Astrocyte (in vitro differentiated cells and primary cell): ENCODE data around the gene GRM5. TPM values are rescaled to one million over a fixed set of nuclear protein-coding genes. Genes with fewer than 3 reads are reported as not detected.

ENCODE experiments used
- DNase-seq: peaks from one replicate; pipeline ENCODE4 v3.0.0-alpha.2; 2010; ENCODE audit warnings: low read depth
- FAIRE-seq: peaks from 2 replicates; lab custom pipeline; 2011; peaks lifted over from hg19 to GRCh38; lab: Jason Lieb, UNC
- H2AFZ ChIP-seq: 2 replicates; pipeline ENCODE4 v1.6.0; 2012; ENCODE audit warnings: low read depth, low read length, inconsistent platforms
- H3K27ac ChIP-seq: 2 replicates; pipeline ENCODE4 v1.5.1; 2011; ENCODE audit warnings: low read depth, low read length, inconsistent platforms
- H3K27me3 ChIP-seq: 2 replicates; pipeline ENCODE4 v1.6.0; 2011; ENCODE audit warnings: low read length, inconsistent platforms; ENCODE audit not compliant: insufficient read depth
- H3K36me3 ChIP-seq: 2 replicates; pipeline ENCODE4 v1.5.1; 2011; ENCODE audit warnings: low read length, inconsistent platforms; ENCODE audit not compliant: insufficient read depth
- H3K4me1 ChIP-seq: 2 replicates; pipeline ENCODE4 v1.5.1; 2011; ENCODE audit warnings: low read length, inconsistent platforms; ENCODE audit not compliant: insufficient read depth
- H3K4me2 ChIP-seq: 2 replicates; pipeline ENCODE4 v1.6.0; 2012; ENCODE audit warnings: low read length, inconsistent platforms
- H3K4me3 ChIP-seq: 2 replicates; pipeline ENCODE4 v1.5.1; 2011; ENCODE audit warnings: low read depth, mild to moderate bottlenecking, low read length, inconsistent platforms; ENCODE audit not compliant: insufficient read depth
- H3K79me2 ChIP-seq: 2 replicates; pipeline ENCODE4 v1.6.0; 2012; ENCODE audit warnings: mild to moderate bottlenecking, low read length, inconsistent platforms; ENCODE audit not compliant: insufficient read depth
- H3K9ac ChIP-seq: 2 replicates; pipeline ENCODE4 v1.6.0; 2012; ENCODE audit warnings: mild to moderate bottlenecking, low read length, inconsistent platforms
- H3K9me3 ChIP-seq: 2 replicates; pipeline ENCODE4 v1.5.1; 2012; ENCODE audit warnings: low read depth, mild to moderate bottlenecking, low read length, inconsistent platforms; ENCODE audit not compliant: insufficient read depth
- H4K20me1 ChIP-seq: 2 replicates; pipeline ENCODE4 v1.6.0; 2012; ENCODE audit warnings: low read length, inconsistent platforms; ENCODE audit not compliant: insufficient read depth
- H3K27ac Mint-ChIP-seq: one replicate; pipeline ENCODE4 v1.8.0; 2021; ENCODE audit warnings: mild to moderate bottlenecking, mixed read lengths; ENCODE audit not compliant: unreplicated experiment
- H3K27me3 Mint-ChIP-seq: one replicate; pipeline ENCODE4 v1.8.0; 2021; ENCODE audit warnings: low read depth, mixed read lengths; ENCODE audit not compliant: unreplicated experiment
- H3K36me3 Mint-ChIP-seq: one replicate; pipeline ENCODE4 v1.8.0; 2021; ENCODE audit warnings: low read depth, mixed read lengths; ENCODE audit not compliant: unreplicated experiment
- H3K4me1 Mint-ChIP-seq: one replicate; pipeline ENCODE4 v1.8.0; 2021; ENCODE audit warnings: low read depth, mixed read lengths; ENCODE audit not compliant: unreplicated experiment
- H3K4me3 Mint-ChIP-seq: one replicate; pipeline ENCODE4 v1.8.0; 2021; ENCODE audit warnings: mild to moderate bottlenecking, moderate library complexity, mixed read lengths; ENCODE audit not compliant: unreplicated experiment
- H3K9me3 Mint-ChIP-seq: one replicate; pipeline ENCODE4 v1.8.0; 2021; ENCODE audit warnings: mild to moderate bottlenecking, mixed read lengths; ENCODE audit not compliant: unreplicated experiment
- EZH2 ChIP-seq: IDR thresholded peaks from 2 replicates; pipeline ENCODE4 v1.6.1; 2012; ENCODE audit warnings: mild to moderate bottlenecking, low read length, inconsistent platforms; ENCODE audit not compliant: insufficient read depth
- total RNA-seq: library from RNA; stranded (reverse); gene quantifications from 2 replicates; pipeline ENCODE4 v1.2.1, GENCODE V29; 2021
- TF ChIP-seq, protein P1 (sequence below): IDR thresholded peaks from 2 replicates; pipeline ENCODE4 v1.5.1; 2011; ENCODE audit warnings: low read depth, mild to moderate bottlenecking, inconsistent platforms, low read length, moderate library complexity; ENCODE audit not compliant: insufficient read depth

The GRM5 gene
- total RNA-seq, 1 donor from 2014 or later, result 0.30 TPM

DNA sequence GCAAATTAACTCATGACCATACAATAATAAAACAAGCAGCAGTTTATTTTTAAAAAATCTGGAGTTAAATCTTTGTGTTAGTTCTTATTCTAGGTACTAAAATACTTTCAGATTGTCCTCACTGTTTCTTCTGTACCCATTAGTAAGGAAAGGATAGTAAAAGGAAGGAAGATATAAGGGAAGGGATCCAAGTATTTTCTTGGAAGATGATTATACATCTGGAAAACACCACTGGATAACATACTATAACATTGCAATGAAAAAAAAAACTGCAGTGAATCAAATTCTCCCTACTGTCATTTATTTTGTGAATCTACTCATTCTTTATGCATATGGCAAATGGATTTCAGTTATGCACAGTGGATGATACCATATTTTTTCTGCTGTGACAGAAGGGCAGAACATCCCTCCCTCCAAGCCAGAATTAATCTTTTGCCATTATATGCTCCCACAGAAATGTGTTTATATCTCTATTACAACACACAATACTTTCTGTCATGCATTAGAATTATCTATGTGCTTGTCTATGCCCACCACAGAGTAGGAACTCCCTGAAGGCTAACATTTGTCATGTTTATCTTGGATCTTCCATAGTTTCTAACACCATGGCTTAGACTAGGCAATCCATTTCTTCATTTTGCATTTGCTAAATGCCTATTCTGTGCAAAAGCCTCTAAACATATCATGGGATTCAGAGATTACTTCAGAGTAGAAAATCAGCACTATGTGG lies 446.0 kb downstream of the GRM5 start:
- Mint-ChIP-seq H3K4me1 (no peaks in the 10 kb centered on the region), H3K9me3 (no peaks in the 10 kb centered on the region), H3K27me3 (no peaks in the 10 kb centered on the region), H3K36me3 (no peaks in the 10 kb centered on the region), H3K4me3 (no peak overlapping the region), H3K27ac (no peak overlapping the region)
- Histone ChIP-seq H3K9me3 (no peaks in the 10 kb centered on the region), H3K4me3 (no peak overlapping the region), H3K9ac (no peak overlapping the region), H2AFZ (no peak overlapping the region), H3K79me2 (no peaks in the 10 kb centered on the region), H3K27me3 (no peaks in the 10 kb centered on the region), H3K27ac (no peak overlapping the region), H4K20me1 (no peaks in the 10 kb centered on the region), H3K4me1 (no peaks in the 10 kb centered on the region), H3K4me2 (no peak overlapping the region), H3K36me3 (no peaks in the 10 kb centered on the region)
- DNase-seq (no peak), FAIRE-seq (no peak)
- no peak for TF ChIP-seq EZH2
- TF ChIP-seq, protein P1, sequence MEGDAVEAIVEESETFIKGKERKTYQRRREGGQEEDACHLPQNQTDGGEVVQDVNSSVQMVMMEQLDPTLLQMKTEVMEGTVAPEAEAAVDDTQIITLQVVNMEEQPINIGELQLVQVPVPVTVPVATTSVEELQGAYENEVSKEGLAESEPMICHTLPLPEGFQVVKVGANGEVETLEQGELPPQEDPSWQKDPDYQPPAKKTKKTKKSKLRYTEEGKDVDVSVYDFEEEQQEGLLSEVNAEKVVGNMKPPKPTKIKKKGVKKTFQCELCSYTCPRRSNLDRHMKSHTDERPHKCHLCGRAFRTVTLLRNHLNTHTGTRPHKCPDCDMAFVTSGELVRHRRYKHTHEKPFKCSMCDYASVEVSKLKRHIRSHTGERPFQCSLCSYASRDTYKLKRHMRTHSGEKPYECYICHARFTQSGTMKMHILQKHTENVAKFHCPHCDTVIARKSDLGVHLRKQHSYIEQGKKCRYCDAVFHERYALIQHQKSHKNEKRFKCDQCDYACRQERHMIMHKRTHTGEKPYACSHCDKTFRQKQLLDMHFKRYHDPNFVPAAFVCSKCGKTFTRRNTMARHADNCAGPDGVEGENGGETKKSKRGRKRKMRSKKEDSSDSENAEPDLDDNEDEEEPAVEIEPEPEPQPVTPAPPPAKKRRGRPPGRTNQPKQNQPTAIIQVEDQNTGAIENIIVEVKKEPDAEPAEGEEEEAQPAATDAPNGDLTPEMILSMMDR, result no peak

DNA sequence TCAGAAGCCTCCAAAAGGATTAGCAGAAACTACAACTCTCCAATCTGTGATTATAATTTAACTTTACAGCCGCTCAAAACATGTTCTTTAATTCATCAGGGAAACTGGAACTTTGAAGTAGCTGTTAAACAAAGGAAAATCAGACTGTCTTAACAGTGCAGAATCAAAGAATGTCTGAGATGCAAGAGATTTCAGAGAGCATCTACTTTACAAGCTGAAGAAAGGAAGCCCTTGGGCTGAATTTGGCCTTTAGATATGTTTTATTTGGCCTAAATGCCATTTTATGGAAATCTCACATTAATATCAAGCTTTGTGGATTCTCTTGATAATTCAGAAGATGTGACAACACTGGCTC lies 446.7 kb downstream of the GRM5 start:
- no peaks in the 10 kb centered on the region for H3K36me3 ChIP-seq
- no peak overlapping the region for H3K4me3 ChIP-seq
- no peaks in the 10 kb centered on the region for H3K4me1 ChIP-seq
- no peak overlapping the region for H3K4me2 ChIP-seq
- H2AFZ ChIP-seq, result no peak overlapping the region
- no peaks in the 10 kb centered on the region for H3K27me3 ChIP-seq
- DNase-seq, result no peak
- H3K9me3 ChIP-seq, result no peaks in the 10 kb centered on the region
- no peaks in the 10 kb centered on the region for H3K27me3 Mint-ChIP-seq
- no peak overlapping the region for H3K9ac ChIP-seq
- no peaks in the 10 kb centered on the region for H4K20me1 ChIP-seq
- H3K9me3 Mint-ChIP-seq, result no peaks in the 10 kb centered on the region
- H3K4me1 Mint-ChIP-seq, result no peaks in the 10 kb centered on the region
- H3K27ac Mint-ChIP-seq, result no peak overlapping the region
- H3K27ac ChIP-seq, result no peak overlapping the region
- H3K79me2 ChIP-seq, result no peaks in the 10 kb centered on the region
- TF ChIP-seq EZH2, result no peak
- TF ChIP-seq, protein P1, result no peak
- H3K36me3 Mint-ChIP-seq, result no peaks in the 10 kb centered on the region
- FAIRE-seq, result no peak
- H3K4me3 Mint-ChIP-seq, result no peak overlapping the region

DNA sequence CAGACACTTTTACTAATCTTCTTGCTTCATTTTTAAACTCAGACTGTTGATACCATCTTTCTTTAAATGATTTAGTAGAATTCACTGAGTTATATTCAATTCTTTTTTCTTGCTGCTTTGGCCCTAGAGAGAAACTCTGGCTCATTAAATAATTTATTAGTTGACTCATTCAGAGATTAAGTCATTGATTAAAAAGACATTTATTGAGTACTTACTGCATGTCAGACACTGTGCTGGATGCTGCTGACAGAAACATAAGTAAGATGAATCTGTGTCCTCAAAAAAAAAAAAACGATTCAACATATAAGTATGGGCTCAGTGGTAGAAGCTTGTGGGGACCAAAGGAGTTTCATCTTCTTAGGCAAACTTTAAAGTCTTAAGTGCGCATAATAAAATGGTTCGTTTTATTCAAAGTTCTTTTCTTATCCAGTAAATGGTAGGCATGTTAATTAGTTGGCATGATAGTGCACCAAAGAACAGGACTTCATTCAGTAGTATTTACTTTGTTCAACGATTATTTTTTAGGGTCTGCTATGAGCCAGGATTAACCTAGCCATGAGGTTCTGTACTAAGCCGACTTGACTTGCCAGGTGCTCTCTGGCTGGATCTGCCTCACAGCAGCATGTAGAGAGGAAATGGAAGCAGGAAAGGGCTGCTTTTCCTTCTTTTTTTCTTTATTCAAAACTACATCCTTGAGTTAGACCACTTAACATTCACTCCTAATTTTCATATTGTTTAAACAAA lies 447.3 kb downstream of the GRM5 start:
- no peak overlapping the region for H3K4me3 ChIP-seq
- Mint-ChIP-seq H3K27ac (no peak overlapping the region), H3K4me1 (no peaks in the 10 kb centered on the region)

More for the DNA sequence above, 447.3 kb downstream of the GRM5 start:
- Mint-ChIP-seq H3K27me3 (no peaks in the 10 kb centered on the region), H3K4me3 (no peak overlapping the region), H3K9me3 (no peaks in the 10 kb centered on the region), H3K36me3 (no peaks in the 10 kb centered on the region)
- Histone ChIP-seq H4K20me1 (no peaks in the 10 kb centered on the region), H3K4me1 (no peaks in the 10 kb centered on the region), H3K4me2 (no peak overlapping the region), H3K36me3 (no peaks in the 10 kb centered on the region), H2AFZ (no peak overlapping the region), H3K27me3 (no peaks in the 10 kb centered on the region), H3K79me2 (no peaks in the 10 kb centered on the region), H3K9me3 (no peaks in the 10 kb centered on the region), H3K9ac (no peak overlapping the region), H3K27ac (no peak overlapping the region)
- FAIRE-seq (no peak), DNase-seq (no peak)
- TF ChIP-seq EZH2, result no peak
- TF ChIP-seq, protein P1, result no peak
